T-helper 9 cell (primary cell): ENCODE results near the gene FGF14.

ENCODE experiments used
- DNase-seq: peaks from one replicate; pipeline ENCODE4 v3.0.0-alpha.2; 2020

FGF14 gene

DNA sequence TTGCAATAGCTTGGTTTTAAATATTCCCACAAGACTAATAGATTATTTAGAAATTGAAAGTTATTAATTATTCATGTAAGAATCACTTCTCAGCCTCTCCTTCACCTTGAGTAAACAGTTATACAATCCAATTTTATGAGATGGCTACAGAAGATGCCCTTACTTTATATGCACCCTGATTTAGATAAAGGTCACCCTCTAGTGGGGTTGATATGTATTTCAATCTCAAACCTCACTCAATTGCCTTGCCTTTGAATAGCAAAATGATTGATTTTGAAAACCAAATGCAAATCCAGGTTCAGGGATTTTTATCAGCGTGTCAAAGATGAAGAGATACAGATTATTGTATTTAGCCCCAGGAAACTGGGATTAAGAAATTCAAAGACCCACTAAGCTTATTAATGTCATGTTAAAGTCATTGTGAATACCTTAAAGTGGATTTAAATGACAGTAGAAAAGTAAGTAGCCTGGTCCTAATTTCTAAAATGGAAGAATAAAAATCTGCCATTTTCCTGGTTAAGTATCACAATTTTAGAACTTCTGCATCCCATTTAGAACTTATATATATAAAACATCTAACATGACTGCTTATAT lies 644.3 kb downstream of the FGF14 start:
- DNase-seq: no peak

DNA sequence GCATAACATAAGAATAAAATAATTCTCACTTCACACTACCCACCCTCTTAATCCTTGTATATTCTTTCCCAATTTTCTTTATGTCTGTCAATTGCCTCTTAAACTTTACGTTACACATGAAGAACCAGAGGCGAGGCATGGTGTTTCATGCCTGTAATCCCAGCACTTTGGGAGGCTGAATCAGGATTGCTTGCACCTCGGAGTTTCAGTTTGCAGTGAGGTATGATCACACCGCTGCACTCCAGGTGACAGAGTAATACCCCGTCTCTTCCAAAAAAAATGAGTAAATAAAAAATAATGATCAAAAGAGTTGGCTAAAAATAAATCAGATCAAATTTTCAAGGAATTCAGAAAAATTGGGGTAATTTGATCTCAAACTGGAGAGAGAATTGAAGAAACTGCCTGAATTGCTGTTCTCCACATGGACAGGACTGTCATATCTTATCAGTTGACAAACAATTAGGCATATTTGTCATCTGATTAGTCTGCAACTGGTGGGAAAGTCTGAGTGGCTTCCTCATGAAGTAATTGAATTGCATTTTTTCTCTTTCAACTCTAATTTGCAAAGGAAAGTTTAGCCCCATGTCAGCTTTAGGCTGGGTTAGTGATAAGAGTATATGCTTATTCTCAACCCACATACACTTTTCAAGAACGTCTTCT lies 646.5 kb downstream of the FGF14 start:
- no peak for DNase-seq

DNA sequence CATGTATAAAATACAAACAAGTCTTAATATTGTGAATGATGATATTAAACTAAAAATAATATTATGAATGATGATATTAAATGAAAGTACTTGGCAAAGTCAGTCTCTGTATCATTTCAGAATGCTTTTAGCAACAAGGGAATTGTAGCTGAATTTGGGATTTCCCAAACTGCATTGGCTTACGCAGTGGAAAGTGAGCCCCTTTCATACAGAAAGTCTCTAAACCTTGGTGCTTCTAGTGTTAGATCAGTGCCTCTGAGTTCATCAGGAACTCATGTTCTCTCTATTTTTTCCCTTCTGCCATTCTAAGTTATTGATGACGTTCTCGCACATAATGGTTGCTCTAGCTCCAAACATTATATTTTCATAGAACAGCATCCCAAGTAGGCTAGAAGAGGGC lies 649.4 kb downstream of the FGF14 start:
- no peak for DNase-seq

DNA sequence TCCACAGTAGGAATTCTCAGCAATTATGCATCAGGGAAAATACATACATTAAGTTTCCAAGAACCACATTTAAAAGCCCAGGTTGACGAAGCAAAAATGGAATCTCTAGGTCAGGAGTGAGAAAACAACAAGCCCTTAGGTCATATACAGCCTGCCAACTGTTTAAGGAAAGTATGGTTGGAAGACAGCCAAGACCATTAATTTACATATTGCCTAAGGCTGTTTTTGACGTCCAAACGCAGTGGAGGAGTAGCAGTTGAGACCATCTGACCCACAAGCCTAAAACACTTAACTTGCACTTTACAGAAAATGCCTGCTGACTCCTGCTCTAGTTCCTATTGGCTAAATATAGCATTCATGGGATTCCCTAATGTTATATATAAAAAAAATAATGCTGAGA lies 650.4 kb downstream of the FGF14 start:
- no peak for DNase-seq

DNA sequence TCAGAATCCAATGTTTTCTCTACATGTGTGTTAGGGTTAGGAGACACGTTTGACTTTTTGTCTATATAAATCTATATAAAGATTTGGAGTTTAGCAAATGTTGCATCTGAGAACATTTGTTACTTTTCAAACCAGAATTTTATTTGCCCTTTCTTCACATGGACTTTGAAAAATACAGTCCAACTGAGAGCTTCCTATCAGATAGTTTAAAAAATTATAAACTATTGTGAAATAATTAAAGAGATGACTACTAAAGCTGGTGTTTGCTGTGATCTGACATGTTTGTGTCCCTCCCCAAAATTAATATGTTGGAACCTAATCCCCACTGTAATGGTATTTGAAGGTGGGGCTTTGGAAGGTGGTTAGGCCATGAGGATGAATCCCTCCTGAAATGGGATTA lies 652.3 kb downstream of the FGF14 start:
- DNase-seq: no peak

DNA sequence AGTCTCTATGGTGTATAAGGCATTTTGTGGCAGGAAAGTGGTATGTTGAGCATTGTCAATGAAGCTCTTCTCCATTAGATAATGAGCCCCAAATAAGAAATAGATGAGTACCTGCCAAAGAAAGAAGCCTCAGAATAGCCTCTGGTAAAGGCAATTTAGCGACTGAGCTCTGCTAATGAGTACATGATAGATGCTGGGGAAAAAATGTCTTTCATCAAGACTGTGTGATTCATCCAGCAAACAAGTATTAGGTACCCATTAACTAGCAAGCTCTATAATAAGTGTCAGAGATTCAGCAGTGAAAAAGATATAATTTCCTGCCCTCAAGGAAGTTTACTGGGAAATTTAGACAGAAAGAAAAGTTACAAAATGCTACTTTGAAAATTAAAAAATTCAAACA lies 654.8 kb downstream of the FGF14 start:
- no peak for DNase-seq

DNA sequence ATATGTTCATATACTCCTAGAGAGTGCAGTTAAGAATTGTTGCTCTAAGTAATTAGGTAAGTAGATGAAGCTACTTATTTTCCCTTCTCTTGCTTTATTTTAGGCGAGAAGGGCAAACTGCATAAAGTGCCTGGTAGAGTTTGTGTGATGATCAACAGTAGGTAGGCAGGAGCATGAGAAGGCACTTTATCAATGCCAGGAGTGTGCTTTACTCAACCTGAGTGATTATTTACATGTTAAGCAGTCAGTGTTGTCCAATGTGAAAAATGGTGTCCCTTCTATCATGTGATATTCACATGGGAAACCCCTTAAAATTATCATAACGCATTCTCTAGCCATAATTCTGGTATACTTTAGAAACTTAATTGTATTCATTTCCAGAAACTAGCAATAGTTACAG lies 655.3 kb downstream of the FGF14 start:
- no peak for DNase-seq

DNA sequence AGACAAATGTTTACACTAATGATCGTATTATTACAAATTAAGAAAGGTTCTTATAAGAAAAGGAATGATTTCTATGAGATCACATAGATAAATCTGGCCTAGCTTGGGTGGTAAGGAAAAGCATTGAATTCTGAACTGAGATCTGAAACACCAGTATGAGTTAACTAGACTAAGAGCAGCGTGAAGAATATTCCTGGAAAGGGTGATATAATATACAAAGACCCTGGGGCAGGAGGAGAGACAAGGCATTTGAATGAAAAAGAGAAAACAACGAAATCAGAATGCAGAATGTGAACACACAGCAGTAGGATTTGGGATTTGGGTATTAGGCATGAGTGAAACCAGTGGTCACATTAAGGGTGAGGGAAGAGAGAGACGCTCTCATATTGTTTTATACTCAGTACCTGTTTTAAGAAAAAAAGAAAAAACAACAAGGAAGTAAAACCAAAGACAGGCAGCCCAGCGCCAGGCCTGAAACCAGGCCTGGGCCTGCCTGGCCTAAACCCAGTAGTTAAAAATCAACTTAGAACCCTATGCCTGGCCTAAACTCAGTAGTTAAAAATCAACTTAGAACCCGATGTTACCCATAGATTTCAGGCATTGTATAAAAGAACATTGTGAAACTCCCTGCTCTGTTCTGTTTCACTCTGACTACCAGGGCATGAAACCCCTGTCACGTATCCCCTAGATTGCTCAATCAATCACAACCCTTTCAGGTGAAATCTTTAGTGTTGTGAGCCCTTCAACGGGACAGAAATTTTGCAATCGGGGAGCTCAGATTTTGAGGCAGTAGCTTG lies 662.3 kb downstream of the FGF14 start:
- DNase-seq: no peak

DNA sequence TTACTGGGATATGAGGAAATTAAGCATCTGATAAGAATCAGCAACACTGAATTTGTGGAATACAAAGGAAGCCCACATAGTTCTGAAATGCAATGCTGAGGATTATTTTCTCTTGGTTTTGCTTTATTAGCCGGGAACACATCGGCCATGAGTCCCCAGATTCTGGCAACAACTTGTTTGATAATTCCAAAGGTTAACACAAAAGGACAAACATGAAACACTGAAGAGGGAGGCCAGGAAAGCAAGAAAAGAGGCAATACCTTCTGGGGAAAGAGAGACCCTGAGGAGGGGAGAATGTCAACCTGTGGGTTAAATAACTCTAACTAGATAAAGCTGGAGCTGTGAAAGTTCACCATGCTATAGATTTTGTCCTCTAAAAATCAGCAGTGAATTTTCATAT lies 663.5 kb downstream of the FGF14 start:
- no peak for DNase-seq

DNA sequence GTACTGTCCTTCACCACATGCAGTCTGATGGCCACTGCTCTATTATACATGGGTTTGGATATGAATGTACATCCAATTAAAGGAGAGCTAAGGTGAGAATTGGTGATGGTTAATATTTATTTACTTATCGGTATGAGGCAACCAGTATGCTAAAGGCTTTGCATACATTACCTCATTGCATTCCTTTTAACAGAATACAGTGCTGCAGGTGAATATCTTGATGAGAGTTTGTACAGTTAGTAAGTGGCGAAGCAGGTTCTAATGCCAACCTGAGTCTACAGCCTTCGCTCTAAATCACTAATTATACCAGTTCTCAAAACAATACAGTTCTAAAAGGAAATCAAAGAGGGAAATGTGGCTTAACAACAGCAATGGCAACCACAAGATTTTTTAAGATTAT lies 665.3 kb downstream of the FGF14 start:
- DNase-seq: no peak

DNA sequence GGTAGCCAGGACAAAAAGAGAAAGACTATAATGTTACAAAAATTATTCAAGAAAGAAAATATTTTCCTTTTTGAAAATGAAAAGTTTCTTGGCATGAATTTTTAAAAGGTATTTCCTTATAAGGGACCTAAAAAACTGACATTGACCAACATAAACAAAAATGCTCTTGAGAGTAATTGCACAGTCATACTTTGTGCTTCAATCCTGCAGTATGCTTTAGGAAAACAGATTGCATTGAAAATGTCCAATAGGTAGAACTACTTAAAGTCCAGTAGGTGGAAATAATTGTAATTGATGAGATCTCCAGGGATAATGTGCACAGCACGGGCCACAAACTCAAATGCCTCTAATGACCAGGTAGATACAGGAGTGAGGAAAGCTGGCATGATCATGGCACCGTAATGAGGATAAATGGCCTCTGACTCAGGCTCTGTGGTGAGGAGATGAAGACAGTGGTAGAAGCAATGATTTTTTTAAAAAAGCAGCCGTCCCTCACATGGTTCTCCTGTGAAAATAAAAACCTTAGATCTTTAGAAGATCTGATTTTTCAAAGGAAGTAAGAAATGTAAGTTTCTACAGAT lies 671.3 kb downstream of the FGF14 start:
- DNase-seq: no peak

DNA sequence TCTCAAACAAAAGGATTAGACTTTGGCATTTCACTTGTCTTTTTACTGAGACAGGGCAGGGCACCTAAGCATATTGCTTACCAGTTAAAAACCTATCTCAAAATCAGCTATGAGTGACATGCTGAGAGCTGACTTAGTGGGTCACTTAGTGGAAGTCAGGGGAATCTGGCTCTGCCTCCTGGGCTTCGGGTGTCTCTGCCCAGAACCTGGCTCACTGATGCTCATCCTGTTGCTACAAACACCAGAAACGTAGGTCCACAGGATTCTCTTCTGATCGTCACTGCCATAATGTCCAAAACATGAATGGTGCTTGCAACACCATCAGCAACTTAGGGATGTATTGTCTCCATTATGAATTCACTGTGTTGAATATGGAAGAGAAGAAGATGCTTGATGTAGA lies 673.2 kb downstream of the FGF14 start:
- no peak for DNase-seq

DNA sequence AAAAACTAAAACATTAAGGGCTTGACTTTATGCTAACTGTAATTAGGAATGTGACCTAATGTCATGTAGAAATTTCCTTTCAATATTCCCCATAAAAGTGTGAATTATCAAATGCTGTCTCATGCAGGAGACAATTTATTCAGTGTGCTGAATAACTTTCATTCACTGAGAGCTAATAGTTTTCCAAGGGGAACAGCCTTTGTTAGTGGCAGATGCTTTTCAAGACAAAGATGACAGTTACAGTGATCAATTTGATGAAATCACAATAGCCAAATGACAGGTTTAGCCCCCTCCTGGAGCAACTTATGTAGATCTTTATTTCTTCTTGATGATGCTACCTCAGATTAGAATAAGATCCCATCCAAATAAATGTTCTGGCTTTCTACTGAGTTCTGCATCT lies 673.8 kb downstream of the FGF14 start:
- no peak for DNase-seq

DNA sequence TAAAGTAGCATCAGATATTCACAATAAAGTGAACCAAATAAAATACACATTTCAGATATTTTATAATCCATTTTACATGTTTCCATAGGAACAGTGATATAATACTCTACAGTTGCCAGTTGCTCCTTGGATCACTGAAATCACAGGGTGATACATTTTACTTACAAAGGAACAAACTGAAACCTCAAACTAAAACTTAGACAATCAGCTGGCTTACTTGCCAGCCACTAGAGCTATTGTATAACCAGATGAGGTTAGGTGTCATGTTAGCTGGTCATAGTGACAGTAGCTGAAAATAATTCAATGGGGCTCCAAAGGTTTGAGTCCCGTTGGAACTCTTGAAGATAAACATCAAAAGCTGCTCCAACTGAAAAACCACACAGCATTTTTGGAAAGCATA lies 674.7 kb downstream of the FGF14 start:
- DNase-seq: no peak

DNA sequence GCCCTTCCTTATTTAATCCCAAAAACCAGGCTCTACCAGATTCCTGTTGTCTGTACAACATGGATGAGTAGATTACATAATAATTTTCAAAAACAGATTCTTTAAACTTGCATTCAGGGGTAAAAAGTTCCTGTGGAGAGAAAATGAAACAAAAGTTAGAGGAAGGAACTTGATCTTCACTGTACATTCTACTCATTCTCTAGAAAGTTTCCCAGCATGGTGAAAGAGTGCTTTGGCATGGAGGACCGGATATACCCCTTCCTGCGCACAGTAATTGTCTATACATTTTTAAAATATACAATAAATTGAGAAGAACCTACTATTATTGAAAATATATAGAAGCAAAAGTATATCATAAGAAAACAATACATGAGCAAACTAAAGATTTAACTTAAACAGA lies 675.2 kb downstream of the FGF14 start:
- no peak for DNase-seq

DNA sequence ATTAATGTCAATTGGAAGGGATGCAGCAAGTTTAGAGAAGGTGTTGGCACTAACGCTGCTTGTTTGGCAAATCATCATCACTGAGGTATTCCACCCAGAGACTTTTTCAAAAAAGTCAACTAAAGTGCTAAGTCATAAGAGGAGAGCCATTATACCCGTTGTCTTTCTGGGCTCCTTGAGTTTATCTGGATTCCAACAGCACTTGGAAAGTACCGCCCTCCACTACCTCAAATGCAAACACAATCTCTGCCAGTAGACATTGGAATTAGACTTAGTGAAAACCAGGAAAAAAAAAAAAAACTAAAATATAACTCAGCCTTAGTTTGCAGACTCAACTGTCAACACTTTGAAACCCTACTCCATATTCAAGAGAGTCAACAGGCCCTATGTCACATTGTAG lies 683.4 kb downstream of the FGF14 start:
- no peak for DNase-seq

DNA sequence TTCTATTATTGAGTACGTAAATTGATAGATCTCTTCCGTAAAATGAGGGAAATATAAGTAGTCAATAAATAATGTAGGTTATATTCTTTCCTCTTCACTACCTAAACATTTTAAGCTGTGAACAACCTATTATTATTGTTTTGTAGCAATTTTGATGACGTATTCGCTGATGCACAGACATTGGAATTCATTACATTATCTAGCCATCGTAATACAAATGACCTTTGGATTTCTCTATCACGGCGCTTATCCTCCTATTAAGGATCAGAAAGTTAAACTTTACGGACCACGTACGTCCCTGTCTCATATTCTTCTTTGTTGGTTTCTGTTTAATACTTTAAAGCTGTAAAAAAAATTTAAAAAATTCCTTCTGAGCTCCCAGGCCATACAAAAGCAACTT lies 684.5 kb downstream of the FGF14 start:
- no peak for DNase-seq

DNA sequence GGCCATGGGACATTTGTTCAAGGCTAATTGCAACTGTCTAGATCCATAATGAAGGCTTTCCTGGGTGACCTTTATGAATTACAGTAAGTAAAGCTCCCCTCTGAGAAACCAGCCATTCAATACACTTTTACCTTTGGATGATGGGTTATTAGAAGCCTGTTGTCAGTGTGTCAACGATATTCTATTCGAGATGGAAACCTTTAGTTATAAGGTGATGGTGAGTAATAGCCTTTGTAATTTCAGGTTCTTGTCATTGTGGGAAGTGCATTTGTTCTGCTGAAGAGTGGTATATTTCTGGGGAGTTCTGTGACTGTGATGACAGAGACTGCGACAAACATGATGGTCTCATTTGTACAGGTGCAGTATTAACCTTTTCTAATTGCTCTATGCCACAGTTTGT lies 687.7 kb downstream of the FGF14 start:
- DNase-seq: no peak

DNA sequence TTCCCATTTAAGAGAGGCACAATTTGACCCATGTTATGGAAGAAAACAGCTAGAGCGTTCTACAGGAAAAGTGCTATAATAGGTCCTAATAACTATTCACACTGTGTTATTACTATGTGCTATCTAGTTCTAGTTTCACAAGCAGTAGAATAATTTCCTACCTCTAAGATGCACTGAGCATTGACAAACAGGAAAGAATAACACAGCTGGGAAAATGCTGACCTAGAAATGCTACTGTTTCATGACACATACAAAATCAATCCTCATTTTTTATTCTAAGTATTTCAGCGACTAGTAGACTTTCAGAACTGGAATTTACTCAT lies 689.9 kb downstream of the FGF14 start:
- no peak for DNase-seq

DNA sequence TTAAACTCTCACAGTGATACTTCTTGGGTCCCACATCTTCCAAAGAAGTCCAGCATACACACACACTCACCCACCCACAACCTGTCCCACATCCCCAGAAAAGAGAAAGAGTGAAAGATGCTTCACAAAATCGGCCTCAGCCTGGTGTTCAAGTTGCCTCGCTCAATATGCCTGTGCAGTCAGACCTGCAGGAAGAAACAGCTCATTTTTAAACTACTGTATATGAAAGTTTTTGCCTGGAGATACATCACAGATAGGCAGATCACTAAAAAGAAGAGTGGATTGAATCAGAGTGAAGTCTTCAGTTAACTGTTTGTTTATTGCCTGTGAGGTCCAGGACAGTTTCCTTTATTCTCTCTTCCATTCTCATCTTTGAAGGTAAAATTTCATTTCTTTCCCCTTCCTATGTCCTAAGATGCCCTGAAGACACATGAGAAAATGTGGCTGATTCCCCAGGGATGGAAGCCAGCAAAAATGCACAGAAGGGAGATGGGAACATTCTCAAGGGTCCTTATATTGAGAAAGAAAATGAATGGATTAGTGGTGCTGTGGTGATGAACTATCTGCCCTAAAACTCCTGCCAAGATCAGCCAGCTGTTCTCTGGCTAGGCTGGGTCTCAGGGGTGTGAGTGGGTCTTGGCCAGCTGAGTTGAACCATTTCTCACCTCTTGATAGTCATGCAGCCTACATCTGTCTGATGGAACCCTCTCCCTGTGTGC lies 690.4 kb downstream of the FGF14 start:
- DNase-seq: no peak

DNA sequence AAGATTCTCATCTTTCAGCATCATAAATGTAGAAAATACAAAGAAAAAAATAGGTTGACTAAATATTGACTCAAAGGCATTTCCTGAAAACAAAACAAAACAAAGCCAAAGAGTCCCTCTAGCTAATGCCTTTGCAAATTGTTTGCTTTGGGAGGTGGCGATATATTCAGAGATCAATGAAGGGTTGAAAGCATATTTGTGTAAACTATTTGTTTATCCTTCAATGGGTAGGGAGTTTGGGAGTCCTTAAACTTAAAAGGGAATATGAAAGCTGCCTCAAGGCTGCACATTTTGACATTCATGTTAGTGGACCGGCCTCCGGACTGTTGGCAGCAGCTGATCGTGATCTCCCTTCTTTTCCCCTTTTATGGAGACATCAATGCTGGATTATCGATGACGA lies 691.9 kb downstream of the FGF14 start:
- no peak for DNase-seq

DNA sequence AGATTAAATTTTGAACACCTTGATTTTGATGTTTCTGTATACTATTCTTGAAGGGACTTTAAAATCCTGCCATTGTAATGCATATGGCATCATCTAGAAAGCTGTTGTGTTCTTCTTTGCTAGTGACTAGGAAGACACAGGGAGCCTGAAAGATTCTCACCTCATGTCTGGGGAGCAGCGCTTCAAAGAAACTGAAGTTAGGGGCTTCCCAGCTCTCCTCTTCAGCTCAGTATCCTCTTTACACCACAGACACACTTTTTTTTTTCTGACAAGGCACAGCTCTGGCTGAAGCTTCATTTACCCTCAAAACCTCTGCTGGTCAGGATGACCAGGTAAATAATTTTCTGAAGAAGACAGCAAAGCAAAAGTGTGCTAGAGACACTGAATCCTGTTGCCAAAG lies 693.7 kb downstream of the FGF14 start:
- DNase-seq: no peak

DNA sequence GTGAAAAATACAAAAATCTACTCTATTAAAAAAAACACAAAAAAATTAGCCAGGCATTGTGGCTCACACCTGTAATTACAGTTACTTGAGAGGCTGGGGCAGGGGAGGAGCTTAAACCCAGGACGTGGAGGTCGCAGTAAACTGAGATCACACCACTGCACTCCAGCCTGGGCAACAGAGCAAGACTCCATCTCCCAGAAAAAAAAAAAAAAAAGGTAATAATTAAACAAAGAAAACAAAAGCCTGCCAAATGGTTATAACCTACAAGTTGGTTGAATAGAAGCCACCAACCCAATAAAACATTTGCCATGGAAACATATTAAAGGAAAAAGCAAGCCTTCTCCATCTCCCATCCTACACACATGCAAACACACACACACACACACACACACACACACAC lies 694.2 kb downstream of the FGF14 start:
- no peak for DNase-seq

DNA sequence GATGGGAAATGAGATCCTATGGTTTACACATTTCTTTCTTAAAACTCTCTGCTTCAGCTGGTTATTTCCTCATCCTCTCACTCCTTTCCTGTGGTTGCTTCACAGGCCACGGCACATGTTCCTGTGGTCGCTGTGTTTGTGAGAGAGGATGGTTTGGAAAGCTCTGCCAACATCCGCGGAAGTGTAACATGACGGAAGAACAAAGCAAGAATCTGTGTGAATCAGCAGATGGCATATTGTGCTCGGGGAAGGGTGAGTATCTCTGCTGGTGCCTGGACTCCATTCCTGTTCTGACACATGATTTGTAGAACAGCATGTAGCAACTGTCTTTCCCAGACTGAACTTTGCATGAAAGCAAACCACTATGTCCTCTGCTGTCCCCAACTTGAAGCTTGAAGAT lies 695.2 kb downstream of the FGF14 start:
- no peak for DNase-seq
